A549 (cell line): ENCODE results near the gene IFNL2. TPM values are rescaled to one million over a fixed set of nuclear protein-coding genes. Genes with fewer than 3 reads are reported as not detected.
A peak's percentile ranks its signal among the peaks of the same experiment; 100 is the strongest.
"Not testable (repeated sequence)": the region's sequence is repeated elsewhere in the genome, so short reads cannot be mapped to it uniquely, and the experiment has no call there.

Source experiments
- ATAC-seq, 2 experiments: fragments of 200-7000 bp in 1 of 2; fragments of >200 bp in 1 of 2; cut with Nextera tagmentation in 1 of 2; cut with Tn5 transposase in 1 of 2; 3 replicates each; pipeline versions ENCODE4 v1.8.0 to v1.9.1; 2018 to 2020; ENCODE audit warnings: mild to moderate bottlenecking in 1 of 2, moderate library complexity in 1 of 2
- CTCF ChIA-PET: fragments of 300-600 bp; sonication (Branson Sonifier 250); formaldehyde crosslinking; extraction: SDS; loops from one replicate; lab custom pipeline; 2021; ENCODE audit warnings: antibody characterized with exemption, inconsistent platforms; lab: Yijun Ruan, JAX
- POLR2A ChIA-PET: fragments of 350-600 bp; formaldehyde crosslinking; extraction: SDS; loops from one replicate; lab custom pipeline; 2021; ENCODE audit warnings: antibody characterized with exemption, inconsistent platforms; lab: Yijun Ruan, JAX
- DNase-seq, 2 experiments: peaks; one replicate each; pipeline versions ENCODE4 v3.0.0 to v3.0.0-alpha.2; 2011 to 2016; ENCODE audit warnings: low read depth in 1 of 2, low spot score in 1 of 2
- FAIRE-seq: peaks from 2 replicates; lab custom pipeline; 2011; peaks lifted over from hg19 to GRCh38; lab: Jason Lieb, UNC
- H3K27ac ChIP-seq, 2 experiments: fragments of >200 bp; sonication (Bioruptor Twin); formaldehyde crosslinking; 3 replicates each; pipeline ENCODE4 v1.5.1; 2016 to 2017
- H3K4me1 ChIP-seq: fragments of >200 bp; sonication (Bioruptor Twin); formaldehyde crosslinking; 3 replicates; pipeline ENCODE4 v1.6.1; 2016
- H3K4me2 ChIP-seq: fragments of >200 bp; sonication (Bioruptor Twin); formaldehyde crosslinking; 3 replicates; pipeline ENCODE4 v1.6.1; 2016
- H3K4me3 ChIP-seq: fragments of >200 bp; sonication (Bioruptor Twin); formaldehyde crosslinking; 3 replicates; pipeline ENCODE4 v1.5.1; 2016
- H3K9me3 ChIP-seq: fragments of >200 bp; sonication (Bioruptor Twin); formaldehyde crosslinking; 3 replicates; pipeline ENCODE4 v1.6.1; 2016
- CHD4 ChIP-seq: fragments of 200-600 bp; sonication (generic); IDR thresholded peaks from 2 replicates; pipeline ENCODE4 v1.6.1; 2016; ENCODE audit warnings: antibody characterized with exemption, mild to moderate bottlenecking, borderline replicate concordance
- EHMT2 ChIP-seq: fragments of 200-600 bp; sonication (generic); IDR thresholded peaks from 2 replicates; pipeline ENCODE4 v1.6.1; 2016; ENCODE audit warnings: antibody characterized with exemption, low read depth, mild to moderate bottlenecking, moderate library complexity
- FOSL2 ChIP-seq, 2 experiments: fragments of 450-650 bp in 1 of 2; fragments of >200 bp in 1 of 2; sonication (Bioruptor Twin) in 1 of 2; formaldehyde crosslinking; IDR thresholded peaks; 2 replicates each; pipeline versions ENCODE4 v1.5.0 to v1.6.1; 2016 to 2020; ENCODE audit warnings: mild to moderate bottlenecking in 1 of 2, moderate library complexity in 1 of 2
- FOXS1 ChIP-seq: fragments of 250-450 bp; sonication (Bioruptor Pico); IDR thresholded peaks from 2 replicates; pipeline ENCODE4 v1.5.0; 2020; ENCODE audit warnings: mild to moderate bottlenecking, moderate library complexity
- HOXB13 ChIP-seq: fragments of 250-450 bp; sonication (Bioruptor Pico); IDR thresholded peaks from 2 replicates; pipeline ENCODE4 v1.5.0; 2020; ENCODE audit warnings: low read depth, mild to moderate bottlenecking, moderate library complexity
- RAD21 ChIP-seq, 2 experiments: fragments of >200 bp in 1 of 2; sonication (Bioruptor Twin) in 1 of 2; formaldehyde crosslinking in 1 of 2; IDR thresholded peaks in 1 of 2; conservative IDR thresholded peaks in 1 of 2; 2 replicates in 1 of 2; 3 replicates in 1 of 2; pipeline ENCODE4 v1.6.1; 2012 to 2018; ENCODE audit warnings: inconsistent platforms in 1 of 2
- RFX5 ChIP-seq: fragments of 450-650 bp; IDR thresholded peaks from 2 replicates; pipeline ENCODE4 v1.7.1; 2014; ENCODE audit warnings: antibody characterized with exemption, mild to moderate bottlenecking, moderate library complexity
- RNF2 ChIP-seq: fragments of 200-600 bp; sonication (generic); IDR thresholded peaks from 2 replicates; pipeline ENCODE4 v1.6.1; 2016; ENCODE audit warnings: low read depth, mild to moderate bottlenecking, antibody characterized with exemption, moderate library complexity, borderline replicate concordance
- SREBF2 ChIP-seq: fragments of 450-650 bp; IDR thresholded peaks from 2 replicates; pipeline ENCODE4 v1.6.1; 2014; ENCODE audit warnings: mild to moderate bottlenecking, moderate library complexity
- WGBS: methylation state at CpG from one replicate; pipeline ENCODE4 v1.1.6; 2017; ENCODE audit errors: missing lambda C conversion rate; 5-methylcytosine and 5-hydroxymethylcytosine counted together
- polyA minus RNA-seq: library from RNA; depleted of rRNA, polyadenylated mRNA; stranded (reverse); fragments of >200 nt; gene quantifications from 2 replicates; pipeline ENCODE4 v1.2.3, GENCODE V29; 2011; rRNA and poly(A)+ RNA removed
- polyA plus RNA-seq, 4 experiments: library from polyadenylated mRNA; depleted of rRNA in 3 of 4; stranded (reverse); fragments of >200 nt; fragmentation: RNase III in 1 of 4; extraction: RNeasy Plus Mini Kit Qiagen cat#74134 plus additional on column Dnase treatment in 1 of 4; gene quantifications; 2 replicates in 3 of 4; 3 replicates in 1 of 4; pipeline ENCODE4 v1.2.3, GENCODE V29; 2011 to 2017
- TF ChIP-seq, protein P1 (sequence below): fragments of 200-600 bp; sonication (generic); IDR thresholded peaks from 2 replicates; pipeline ENCODE4 v1.6.1; 2016; ENCODE audit warnings: antibody characterized with exemption, mild to moderate bottlenecking, moderate library complexity

The IFNL2 gene
- polyA plus RNA-seq (2011; rRNA removed): not detected in 2 replicates
- 0.12 TPM in 1 of 2 replicates, not detected in the other for polyA plus RNA-seq (2012; cell fraction: cytosol; rRNA removed)
- polyA plus RNA-seq (2012; cell fraction: nucleus; rRNA removed): 0.14 TPM in 1 of 2 replicates, not detected in the other
- polyA plus RNA-seq (2017; fragmentation: RNase III; extraction: RNeasy Plus Mini Kit Qiagen cat#74134 plus additional on column Dnase treatment): not detected in 3 replicates
- not detected in 2 replicates for polyA minus RNA-seq

DNA sequence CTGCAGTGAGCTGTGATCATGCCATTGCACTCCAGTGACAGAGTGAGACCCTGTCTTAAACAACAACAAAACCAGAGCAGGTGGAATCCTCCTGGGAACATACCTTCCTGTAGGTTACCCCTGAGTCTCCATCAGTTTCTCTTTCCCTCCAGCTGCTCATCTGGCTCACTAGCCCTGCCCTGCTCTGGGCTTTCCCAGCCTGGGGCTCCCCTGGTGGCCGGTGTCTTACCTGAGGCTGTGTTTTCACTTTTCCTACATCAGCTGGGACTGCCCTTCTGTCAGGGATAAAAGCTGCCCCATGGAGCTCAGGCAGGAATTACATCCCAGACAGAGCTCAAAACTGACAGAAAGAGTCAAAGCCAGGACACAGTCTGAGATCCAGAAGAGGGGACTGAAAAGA, at the start of gene IFNL2:
Gene IFNL2, plus strand, starts transcription at position 312 of the 400 bp plus-strand sequence. CDS start 173 bp downstream, outside the sequence.
- CTCF ChIA-PET: interaction anchor here (0.6 to 1.1 kb wide), 2 partner anchors 47 to 1863 kb away, joined by 3 to 5 read pairs; no protein-coding TSS in a partner anchor
- H3K9me3 ChIP-seq, H3K4me3 ChIP-seq, DNase-seq, POLR2A ChIA-PET, H3K4me1 ChIP-seq, H3K4me2 ChIP-seq, H3K27ac ChIP-seq: not testable (repeated sequence)
- FAIRE-seq (peak; percentile 100), ATAC-seq (peak; percentile 78 to 86)
- 20% methylated on average over 1 of the region's 1 CpG for WGBS

DNA sequence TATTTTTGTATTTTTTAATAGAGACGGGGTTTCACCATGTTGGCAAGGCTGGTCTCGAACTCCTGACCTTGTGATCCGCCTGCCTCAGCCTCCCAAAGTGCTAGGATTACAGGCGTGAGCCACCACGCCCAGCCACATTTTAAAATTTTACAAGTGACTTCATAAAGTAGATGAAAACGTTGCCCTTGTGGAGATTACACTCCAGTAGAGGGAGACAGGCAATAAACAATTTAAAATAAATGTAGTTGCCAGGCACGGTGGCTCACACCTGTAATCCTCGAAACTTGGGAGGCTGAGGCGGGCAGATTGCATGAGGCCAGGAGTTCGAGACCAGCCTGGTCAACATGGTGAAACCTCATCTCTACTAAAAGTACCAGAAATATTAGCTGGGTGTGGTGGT, 49.1 kb upstream of the IFNL2 start:
- peak; percentile 13 for FAIRE-seq
- peak; percentile 19 to 46; a peak in 2 of 5 replicates for TF ChIP-seq RAD21 (conservative IDR thresholded peaks at IDR 0.05 in 1 of 2, IDR thresholded peaks at IDR 0.05 in 1 of 2)
- POLR2A ChIA-PET, H3K27ac ChIP-seq, H3K4me1 ChIP-seq, DNase-seq, H3K4me2 ChIP-seq, ATAC-seq, H3K4me3 ChIP-seq: not testable (repeated sequence)
- 8% methylated on average over 10 of the region's 10 CpGs for WGBS
- CTCF ChIA-PET: interaction anchor here (0.8 to 8.0 kb wide), 4 partner anchors 18 to 167 kb away, joined by 3 to 78 read pairs (median 6); no protein-coding TSS in a partner anchor
- peaks cover 21% of the 10 kb centered on the region for H3K9me3 ChIP-seq

DNA sequence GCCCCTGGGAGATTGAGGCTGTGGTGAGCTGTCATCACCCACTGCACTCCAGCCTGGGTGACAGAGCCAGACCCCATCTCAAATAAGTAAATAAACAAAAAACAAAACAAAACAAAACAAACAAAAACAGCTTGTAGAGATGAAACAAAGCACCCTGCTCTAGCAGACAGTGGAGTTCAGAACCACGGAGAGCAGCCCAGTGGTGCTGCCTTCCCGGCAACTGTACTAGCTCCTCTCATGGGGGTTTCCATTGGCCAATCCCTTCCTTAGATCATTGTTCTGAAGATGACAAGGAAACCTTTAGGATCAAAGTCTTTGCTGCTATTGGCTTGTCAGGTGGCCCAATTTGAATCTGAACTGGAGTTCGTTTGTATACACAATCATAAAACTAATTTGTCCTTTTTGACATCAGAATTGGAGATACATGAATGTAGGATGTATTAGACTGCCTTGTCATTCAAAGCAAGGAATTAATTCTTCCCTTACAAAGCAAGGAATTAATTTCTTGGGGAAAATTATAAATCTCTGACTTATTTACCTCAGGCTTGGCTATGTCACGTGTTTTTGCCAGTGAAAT, 44.4 kb upstream of the IFNL2 start:
- no peak overlapping the region for H3K4me3 ChIP-seq
- CTCF ChIA-PET: interaction anchor here (0.9 to 1.5 kb wide), 2 partner anchors 32 to 122 kb away, joined by 4 to 5 read pairs; no protein-coding TSS in a partner anchor
- no peaks in the 10 kb centered on the region for H3K4me1 ChIP-seq
- DNase-seq: peak in 1 of 2 experiments; percentile 74
- H3K9me3 ChIP-seq: no peaks in the 10 kb centered on the region; the same call in 2 of the 3 replicates
- POLR2A ChIA-PET: no interaction called here
- peak; percentile 72 to 84; a peak in 5 of 6 replicates for ATAC-seq
- H3K27ac ChIP-seq: no peak overlapping the region
- TF ChIP-seq RFX5 (peak; percentile 86; the same call in 1 of the 2 replicates), HOXB13 (CRISPR knock-in tag) (no peak), EHMT2 (peak; percentile 96), RNF2 (peak; percentile 19; the same call in 1 of the 2 replicates), FOXS1 (CRISPR knock-in tag) (0 out of 2 replicates have a peak, but pooled peaks have one; percentile 45), CHD4 (no peak)
- TF ChIP-seq, protein P1, sequence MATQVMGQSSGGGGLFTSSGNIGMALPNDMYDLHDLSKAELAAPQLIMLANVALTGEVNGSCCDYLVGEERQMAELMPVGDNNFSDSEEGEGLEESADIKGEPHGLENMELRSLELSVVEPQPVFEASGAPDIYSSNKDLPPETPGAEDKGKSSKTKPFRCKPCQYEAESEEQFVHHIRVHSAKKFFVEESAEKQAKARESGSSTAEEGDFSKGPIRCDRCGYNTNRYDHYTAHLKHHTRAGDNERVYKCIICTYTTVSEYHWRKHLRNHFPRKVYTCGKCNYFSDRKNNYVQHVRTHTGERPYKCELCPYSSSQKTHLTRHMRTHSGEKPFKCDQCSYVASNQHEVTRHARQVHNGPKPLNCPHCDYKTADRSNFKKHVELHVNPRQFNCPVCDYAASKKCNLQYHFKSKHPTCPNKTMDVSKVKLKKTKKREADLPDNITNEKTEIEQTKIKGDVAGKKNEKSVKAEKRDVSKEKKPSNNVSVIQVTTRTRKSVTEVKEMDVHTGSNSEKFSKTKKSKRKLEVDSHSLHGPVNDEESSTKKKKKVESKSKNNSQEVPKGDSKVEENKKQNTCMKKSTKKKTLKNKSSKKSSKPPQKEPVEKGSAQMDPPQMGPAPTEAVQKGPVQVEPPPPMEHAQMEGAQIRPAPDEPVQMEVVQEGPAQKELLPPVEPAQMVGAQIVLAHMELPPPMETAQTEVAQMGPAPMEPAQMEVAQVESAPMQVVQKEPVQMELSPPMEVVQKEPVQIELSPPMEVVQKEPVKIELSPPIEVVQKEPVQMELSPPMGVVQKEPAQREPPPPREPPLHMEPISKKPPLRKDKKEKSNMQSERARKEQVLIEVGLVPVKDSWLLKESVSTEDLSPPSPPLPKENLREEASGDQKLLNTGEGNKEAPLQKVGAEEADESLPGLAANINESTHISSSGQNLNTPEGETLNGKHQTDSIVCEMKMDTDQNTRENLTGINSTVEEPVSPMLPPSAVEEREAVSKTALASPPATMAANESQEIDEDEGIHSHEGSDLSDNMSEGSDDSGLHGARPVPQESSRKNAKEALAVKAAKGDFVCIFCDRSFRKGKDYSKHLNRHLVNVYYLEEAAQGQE: peak; percentile 97
- peak; percentile 79 for FAIRE-seq
- H3K4me2 ChIP-seq: no peak overlapping the region
- WGBS: 14% methylated on average over 4 of the region's 4 CpGs

DNA sequence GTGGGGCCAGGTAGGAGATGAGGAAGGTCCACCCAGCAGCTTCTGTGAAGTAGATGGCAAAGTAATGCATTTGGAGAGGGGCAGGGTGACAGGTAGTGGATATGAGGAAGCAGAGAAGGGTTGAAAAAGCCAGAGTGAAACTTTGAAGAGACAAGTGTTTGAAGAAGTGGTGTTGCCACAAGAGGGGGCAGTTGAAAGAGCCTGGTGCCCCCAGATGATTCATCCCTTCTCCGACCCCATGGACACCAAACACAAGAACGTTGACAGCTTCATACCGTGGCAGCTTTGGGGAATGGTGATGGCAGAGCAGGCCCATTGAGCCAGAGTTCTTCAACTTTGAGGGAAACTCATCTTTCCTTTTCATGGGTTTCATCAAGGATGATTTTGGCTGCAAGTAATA, 43.3 kb upstream of the IFNL2 start:
- DNase-seq (peak in 1 of 2 experiments; percentile 49), FAIRE-seq (no peak)
- CTCF ChIA-PET: interaction anchor here (0.8 to 2.2 kb wide), 8 partner anchors 9 to 822 kb away, joined by 3 to 9 read pairs (median 4); partner anchors contain the start of gene FAM98C

More for the DNA sequence above, 43.3 kb upstream of the IFNL2 start:
- Histone ChIP-seq H3K27ac (no peak overlapping the region), H3K4me2 (no peak overlapping the region), H3K9me3 (no peaks in the 10 kb centered on the region), H3K4me1 (no peaks in the 10 kb centered on the region), H3K4me3 (no peak overlapping the region)
- no peak for TF ChIP-seq SREBF2
- no peak for TF ChIP-seq FOSL2 (IDR thresholded peaks at IDR 0.05)
- TF ChIP-seq FOSL2 (CRISPR knock-in tag; IDR thresholded peaks at IDR 0.05): peak; percentile 44
- TF ChIP-seq RAD21 (conservative IDR thresholded peaks at IDR 0.05 in 1 of 2, IDR thresholded peaks at IDR 0.05 in 1 of 2): 0 out of 5 replicates have a peak, but pooled peaks of 1 of the 2 experiments have one; percentile 8
- peak in 1 of 2 experiments; percentile 14; a peak in 1 of 6 replicates for ATAC-seq
- POLR2A ChIA-PET: no interaction called here
- 19% methylated on average over 3 of the region's 3 CpGs for WGBS
